Duodenal mucosa (tissue), 2 donors: Measurements from ENCODE around the gene BACE1-AS.

Source experiments
- H3K27ac ChIP-seq: one replicate; pipeline ENCODE4 v1.7.0; 2013; ENCODE audit warnings: low read depth, low read length
- H3K27me3 ChIP-seq, 2 donors: one replicate each; pipeline ENCODE4 v1.7.0; 2013; ENCODE audit warnings: low read length in 2 of 2, control low read depth in 1 of 2; ENCODE audit not compliant: insufficient read depth in 2 of 2, control insufficient read depth in 1 of 2
- H3K36me3 ChIP-seq, 2 donors: one replicate each; pipeline ENCODE4 v1.7.0; 2013; ENCODE audit warnings: low read length in 2 of 2, control low read depth in 1 of 2; ENCODE audit not compliant: insufficient read depth in 2 of 2, control insufficient read depth in 1 of 2
- H3K4me1 ChIP-seq, 2 donors: one replicate each; pipeline ENCODE4 v1.7.0; 2013; ENCODE audit warnings: low read length in 2 of 2, control low read depth in 1 of 2; ENCODE audit not compliant: insufficient read depth in 2 of 2, control insufficient read depth in 1 of 2
- H3K4me3 ChIP-seq, 2 donors: one replicate each; pipeline ENCODE4 v1.7.0; 2013; ENCODE audit warnings: low read length in 2 of 2, low read depth in 1 of 2
- H3K9ac ChIP-seq, 2 donors: one replicate each; pipeline ENCODE4 v1.7.0; 2013; ENCODE audit warnings: low read length in 2 of 2, low read depth in 1 of 2
- H3K9me3 ChIP-seq, 2 donors: one replicate each; pipeline ENCODE4 v1.7.0; 2013; ENCODE audit warnings: low read length in 2 of 2, control low read depth in 1 of 2; ENCODE audit not compliant: control insufficient read depth in 1 of 2

BACE1-AS gene

GRCh38 chr11:117335399-117335798, 44.3 kb downstream of the BACE1-AS start:
- H3K27me3 ChIP-seq, result no peaks in the 10 kb centered on the region
- no peak overlapping the region for H3K27ac ChIP-seq
- H3K9ac ChIP-seq, result no peak overlapping the region
- no peak overlapping the region for H3K4me3 ChIP-seq
- no peaks in the 10 kb centered on the region for H3K9me3 ChIP-seq
- no peaks in the 10 kb centered on the region for H3K4me1 ChIP-seq
- peaks cover 0 to 6% of the 10 kb centered on the region in 2 donors for H3K36me3 ChIP-seq

- Histone ChIP-seq H3K4me1 (no peaks in the 10 kb centered on the region), H3K27me3 (no peaks in the 10 kb centered on the region), H3K9ac (no peak overlapping the region), H3K27ac (no peak overlapping the region), H3K4me3 (no peak overlapping the region), H3K36me3 (peaks cover 0 to 6% of the 10 kb centered on the region in 2 donors), H3K9me3 (no peaks in the 10 kb centered on the region)
Measured at GRCh38 chr11:117337076-117337475, 45.9 kb downstream of the BACE1-AS start.
